ENCODE data around the gene RNF168. TPM values are rescaled to one million over a fixed set of nuclear protein-coding genes. Genes with fewer than 3 reads are reported as not detected.
"Not testable (repeated sequence)": the region's sequence is repeated elsewhere in the genome, so short reads cannot be mapped to it uniquely, and the experiment has no call there.

The RNF168 gene
- total and polyA plus RNA-seq, 2 experiments from 2014 or later = 12.3 to 14.2 TPM

GRCh38 chr3:196525141-196525540, 21.6 kb upstream of the RNF168 start:
- no peak overlapping the region for H3K9ac ChIP-seq
- DNase-seq = peak; percentile 15
- no peaks in the 10 kb centered on the region for H3K9me3 ChIP-seq (ENCODE audit: low read depth)
- H3K4me1 ChIP-seq (ENCODE audit: insufficient read depth) = peaks cover 10% of the 10 kb centered on the region
- H3K4me2 ChIP-seq (ENCODE audit: unreplicated experiment) = no peak overlapping the region
- no peaks in the 10 kb centered on the region for H3K36me3 ChIP-seq (ENCODE audit: low read depth)
- no peaks in the 10 kb centered on the region for H4K20me1 ChIP-seq (ENCODE audit: insufficient read depth)
- peaks cover 9% of the 10 kb centered on the region for H3F3A ChIP-seq (ENCODE audit: insufficient read depth)
- TF ChIP-seq EZH2phosphoT487 (IDR thresholded peaks at IDR 0.05; ENCODE audit: insufficient read depth, low read depth) (no peak), EZH2 (IDR thresholded peaks at IDR 0.05; ENCODE audit: insufficient read depth, poor library complexity, severe bottlenecking) (no peak)
- H3K27ac ChIP-seq = no peak overlapping the region
- no peak overlapping the region for H3K4me3 ChIP-seq
- in situ Hi-C loops (cut with MboI) = loop anchor here (10.0 kb wide), 1 partner anchor 270 kb away; no protein-coding TSS in a partner anchor
- WGBS, 2 experiments (ENCODE audit: low coverage in 1 of 2, low lambda C conversion rate in 2 of 2, missing lambda C conversion rate in 2 of 2) = 36 to 41% methylated on average over 4 of the region's 4 CpGs
- no peaks in the 10 kb centered on the region for H3K79me2 ChIP-seq (ENCODE audit: insufficient read depth)
- H3K9me2 ChIP-seq (ENCODE audit: insufficient read depth) = no peaks in the 10 kb centered on the region
- no peak overlapping the region for H2AFZ ChIP-seq
- H3K27me3 ChIP-seq (replicated peaks; ENCODE audit: insufficient read depth) = no peaks in the 10 kb centered on the region

DNA sequence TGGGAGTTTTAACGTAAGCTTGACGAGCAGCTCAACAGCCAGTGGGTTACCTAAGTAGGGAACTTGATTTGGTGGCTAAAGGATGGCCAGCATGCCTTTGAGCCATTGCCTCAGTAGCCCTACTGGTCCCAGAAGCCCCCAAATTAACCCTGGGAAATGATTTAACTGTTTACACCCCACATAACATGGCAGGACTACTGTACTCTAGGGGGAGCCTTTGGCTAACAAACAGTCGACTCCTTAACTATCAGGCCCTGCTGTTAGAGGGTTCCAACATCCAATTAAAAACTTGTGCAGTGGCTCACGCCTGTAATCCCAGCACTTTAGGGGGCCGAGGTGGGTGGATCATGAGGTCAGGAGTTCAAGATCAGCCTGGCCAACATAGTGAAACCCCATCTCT, 21.0 kb upstream of the RNF168 start:
- no peaks in the 10 kb centered on the region for H3K27me3 ChIP-seq (replicated peaks; ENCODE audit: insufficient read depth)
- H2AFZ ChIP-seq = no peak overlapping the region
- TF ChIP-seq EZH2 (IDR thresholded peaks at IDR 0.05; ENCODE audit: insufficient read depth, poor library complexity, severe bottlenecking) (no peak), EZH2phosphoT487 (IDR thresholded peaks at IDR 0.05; ENCODE audit: insufficient read depth, low read depth) (no peak)
- H3K9ac ChIP-seq = no peak overlapping the region
- 55 to 59% methylated on average over 5 of the region's 5 CpGs for WGBS, 2 experiments (ENCODE audit: low coverage in 1 of 2, low lambda C conversion rate in 2 of 2, missing lambda C conversion rate in 2 of 2)
- in situ Hi-C loops (cut with MboI) = loop anchor here (10.0 to 25.0 kb wide), 2 partner anchors 270 to 462 kb away; no protein-coding TSS in a partner anchor
- DNase-seq = no peak
- no peaks in the 10 kb centered on the region for H3K9me3 ChIP-seq (ENCODE audit: low read depth)
- no peaks in the 10 kb centered on the region for H3K79me2 ChIP-seq (ENCODE audit: insufficient read depth)
- H3K27ac ChIP-seq = no peak overlapping the region
- H3K4me1 ChIP-seq (ENCODE audit: insufficient read depth) = peaks cover 10% of the 10 kb centered on the region
- no peaks in the 10 kb centered on the region for H4K20me1 ChIP-seq (ENCODE audit: insufficient read depth)
- peaks cover 9% of the 10 kb centered on the region for H3F3A ChIP-seq (ENCODE audit: insufficient read depth)
- no peak overlapping the region for H3K4me3 ChIP-seq
- H3K36me3 ChIP-seq (ENCODE audit: low read depth) = no peaks in the 10 kb centered on the region
- H3K4me2 ChIP-seq (ENCODE audit: unreplicated experiment) = no peak overlapping the region
- H3K9me2 ChIP-seq (ENCODE audit: insufficient read depth) = no peaks in the 10 kb centered on the region

GRCh38 chr3:196523841-196524240, 20.3 kb upstream of the RNF168 start:
- Histone ChIP-seq H4K20me1 (ENCODE audit: insufficient read depth) (no peaks in the 10 kb centered on the region), H3K27ac (no peak overlapping the region), H3K4me2 (ENCODE audit: unreplicated experiment) (no peak overlapping the region), H3K27me3 (replicated peaks; ENCODE audit: insufficient read depth) (no peaks in the 10 kb centered on the region), H3F3A (ENCODE audit: insufficient read depth) (peaks cover 9% of the 10 kb centered on the region), H3K9me3 (ENCODE audit: low read depth) (no peaks in the 10 kb centered on the region), H3K4me3 (no peak overlapping the region), H3K9ac (no peak overlapping the region), H3K9me2 (ENCODE audit: insufficient read depth) (no peaks in the 10 kb centered on the region), H3K4me1 (ENCODE audit: insufficient read depth) (peaks cover 10% of the 10 kb centered on the region), H3K36me3 (ENCODE audit: low read depth) (no peaks in the 10 kb centered on the region), H2AFZ (no peak overlapping the region), H3K79me2 (ENCODE audit: insufficient read depth) (no peaks in the 10 kb centered on the region)
- DNase-seq = no peak
- in situ Hi-C loops (cut with MboI) = loop anchor here (10.0 to 25.0 kb wide), 2 partner anchors 269 to 462 kb away; no protein-coding TSS in a partner anchor
- 89 to 91% methylated on average over 4 of the region's 4 CpGs for WGBS, 2 experiments (ENCODE audit: low coverage in 1 of 2, low lambda C conversion rate in 2 of 2, missing lambda C conversion rate in 2 of 2)
- no peak for TF ChIP-seq EZH2phosphoT487 (IDR thresholded peaks at IDR 0.05; ENCODE audit: insufficient read depth, low read depth)
- no peak for TF ChIP-seq EZH2 (IDR thresholded peaks at IDR 0.05; ENCODE audit: insufficient read depth, poor library complexity, severe bottlenecking)

DNA sequence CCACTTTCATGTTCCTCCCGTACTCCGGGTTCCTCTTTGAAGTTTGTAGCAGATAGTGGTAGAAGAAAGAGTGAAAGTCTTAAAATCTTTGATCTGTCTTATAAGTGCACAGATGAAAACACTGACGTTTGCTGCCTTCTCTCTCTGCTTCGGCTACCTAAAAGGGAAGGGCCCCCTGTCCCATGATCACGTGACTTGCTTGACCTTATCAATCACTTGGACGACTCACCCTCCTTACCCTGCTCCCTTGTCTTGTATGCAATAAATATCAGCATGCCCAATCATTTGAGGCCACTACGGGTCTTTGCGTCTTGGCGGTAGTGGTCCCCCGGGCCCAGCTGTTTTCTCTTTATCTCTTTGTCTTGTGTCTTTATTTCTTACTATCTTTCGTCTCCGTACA, 17.7 kb upstream of the RNF168 start:
- not testable (repeated sequence) for H3K4me3 ChIP-seq; H3K36me3 ChIP-seq (ENCODE audit: low read depth); DNase-seq; H4K20me1 ChIP-seq (ENCODE audit: insufficient read depth); H3K9me3 ChIP-seq (ENCODE audit: low read depth); H3K4me1 ChIP-seq (ENCODE audit: insufficient read depth); H3K9ac ChIP-seq; H3K27ac ChIP-seq; H3F3A ChIP-seq (ENCODE audit: insufficient read depth); H2AFZ ChIP-seq; H3K9me2 ChIP-seq (ENCODE audit: insufficient read depth); H3K27me3 ChIP-seq (replicated peaks; ENCODE audit: insufficient read depth); H3K79me2 ChIP-seq (ENCODE audit: insufficient read depth); H3K4me2 ChIP-seq (ENCODE audit: unreplicated experiment)
- 64 to 69% methylated on average over 12 of the region's 12 CpGs for WGBS, 2 experiments (ENCODE audit: low coverage in 1 of 2, low lambda C conversion rate in 2 of 2, missing lambda C conversion rate in 2 of 2)
- in situ Hi-C loops (cut with MboI) = loop anchor here (10.0 to 25.0 kb wide), 2 partner anchors 266 to 459 kb away; no protein-coding TSS in a partner anchor

- WGBS, 2 experiments (ENCODE audit: low coverage in 1 of 2, low lambda C conversion rate in 2 of 2, missing lambda C conversion rate in 2 of 2) = 40 to 47% methylated on average over 5 of the region's 5 CpGs
- H3K36me3 ChIP-seq (ENCODE audit: low read depth) = no peaks in the 10 kb centered on the region
- TF ChIP-seq EZH2phosphoT487 (IDR thresholded peaks at IDR 0.05; ENCODE audit: insufficient read depth, low read depth) (no peak), EZH2 (IDR thresholded peaks at IDR 0.05; ENCODE audit: insufficient read depth, poor library complexity, severe bottlenecking) (no peak)
- no peak overlapping the region for H3K27ac ChIP-seq
- no peaks in the 10 kb centered on the region for H3K9me3 ChIP-seq (ENCODE audit: low read depth)
- H4K20me1 ChIP-seq (ENCODE audit: insufficient read depth) = no peaks in the 10 kb centered on the region
- no peaks in the 10 kb centered on the region for H3K79me2 ChIP-seq (ENCODE audit: insufficient read depth)
- H3K4me3 ChIP-seq = no peak overlapping the region
- in situ Hi-C loops (cut with MboI) = loop anchor here (10.0 to 25.0 kb wide), 2 partner anchors 265 to 457 kb away; no protein-coding TSS in a partner anchor
- no peak overlapping the region for H2AFZ ChIP-seq
- no peak overlapping the region for H3K4me2 ChIP-seq (ENCODE audit: unreplicated experiment)
- no peaks in the 10 kb centered on the region for H3K4me1 ChIP-seq (ENCODE audit: insufficient read depth)
- no peak for DNase-seq
- no peaks in the 10 kb centered on the region for H3F3A ChIP-seq (ENCODE audit: insufficient read depth)
- H3K27me3 ChIP-seq (replicated peaks; ENCODE audit: insufficient read depth) = no peaks in the 10 kb centered on the region
- H3K9me2 ChIP-seq (ENCODE audit: insufficient read depth) = no peaks in the 10 kb centered on the region
- no peak overlapping the region for H3K9ac ChIP-seq
Observed at GRCh38 chr3:196519718-196520082, 16.1 kb upstream of the RNF168 start.
